ENCODE results near the gene ARHGEF35. TPM values are rescaled to one million over a fixed set of nuclear protein-coding genes. Genes with fewer than 3 reads are reported as not detected.

The ARHGEF35 gene
- total and polyA plus RNA-seq, 2 experiments from 2014 or later, result 21.4 to 27.6 TPM

- TF ChIP-seq ZNF462 (CRISPR knock-in tag; IDR thresholded peaks at IDR 0.05) (no peak), ZNF114 (CRISPR knock-in tag; IDR thresholded peaks at IDR 0.05) (no peak), EZH2 (IDR thresholded peaks at IDR 0.05; ENCODE audit: low read depth, unreplicated experiment) (no peak)
Observed at GRCh38 chr7:144164784-144165183, 30.8 kb downstream of the ARHGEF35 start (continued).

- H3F3A ChIP-seq (replicated peaks; ENCODE audit: low read depth), result no peaks in the 10 kb centered on the region
- H3K4me3 ChIP-seq, result no peak overlapping the region
- DNase-seq (ENCODE audit: low spot score), result no peak
- Mint-ChIP-seq H3K27ac (no peak overlapping the region), H3K9me3 (no peaks in the 10 kb centered on the region), H3K4me1 (no peaks in the 10 kb centered on the region), H3K27me3 (ENCODE audit: insufficient read depth, low read depth, poor library complexity) (peaks cover 3% of the 10 kb centered on the region), H3K4me3 (no peak overlapping the region), H3K36me3 (ENCODE audit: low read depth) (no peaks in the 10 kb centered on the region)
- no peak overlapping the region for H3K27ac ChIP-seq (ENCODE audit: low read depth)
- no peak for ATAC-seq
- no peaks in the 10 kb centered on the region for H3K9me2 ChIP-seq (ENCODE audit: insufficient read depth)
- H2AFZ ChIP-seq, result no peak overlapping the region
- no peaks in the 10 kb centered on the region for H4K20me1 ChIP-seq (replicated peaks; ENCODE audit: insufficient read depth)
- no peaks in the 10 kb centered on the region for H3K4me1 ChIP-seq (ENCODE audit: insufficient read depth)
- H3K79me2 ChIP-seq (replicated peaks; ENCODE audit: insufficient read depth), result no peaks in the 10 kb centered on the region
- no peaks in the 10 kb centered on the region for H3K27me3 ChIP-seq (ENCODE audit: insufficient read depth)
- H3K4me2 ChIP-seq, result no peak overlapping the region
- H3K36me3 ChIP-seq (ENCODE audit: insufficient read depth), result no peaks in the 10 kb centered on the region
- TF ChIP-seq REST (IDR thresholded peaks at IDR 0.05; ENCODE audit: unreplicated experiment) (no peak), CREB1 (CRISPR knock-in tag; IDR thresholded peaks at IDR 0.05; ENCODE audit: low read depth) (no peak), ZNF462 (CRISPR knock-in tag; IDR thresholded peaks at IDR 0.05) (no peak), ZNF114 (CRISPR knock-in tag; IDR thresholded peaks at IDR 0.05) (no peak), STAT1 (IDR thresholded peaks at IDR 0.05; ENCODE audit: unreplicated experiment) (no peak)
Observed at GRCh38 chr7:144158861-144159260, 36.8 kb downstream of the ARHGEF35 start.
